Mesothelial cell of epicardium (in vitro differentiated cells): ENCODE data around the gene CEP63. TPM values are rescaled to one million over a fixed set of nuclear protein-coding genes. Genes with fewer than 3 reads are reported as not detected.
A peak's percentile ranks its signal among the peaks of the same experiment; 100 is the strongest.

ENCODE experiments used
- DNase-seq, 2 experiments: peaks; one replicate each; pipeline ENCODE4 v3.0.0; 2021; ENCODE audit warnings: low spot score in 2 of 2; ENCODE audit not compliant: unreplicated experiment in 2 of 2
- H3K27ac Mint-ChIP-seq: 2 replicates; pipeline ENCODE4 v1.8.0; 2021; ENCODE audit warnings: mixed read lengths
- H3K27me3 Mint-ChIP-seq: 2 replicates; pipeline ENCODE4 v1.8.0; 2021; ENCODE audit warnings: low read depth, mixed read lengths
- H3K36me3 Mint-ChIP-seq: 2 replicates; pipeline ENCODE4 v1.8.0; 2021; ENCODE audit warnings: mixed read lengths
- H3K4me1 Mint-ChIP-seq: 2 replicates; pipeline ENCODE4 v1.8.0; 2021; ENCODE audit warnings: mixed read lengths
- H3K4me3 Mint-ChIP-seq: 2 replicates; pipeline ENCODE4 v1.8.0; 2021; ENCODE audit warnings: mild to moderate bottlenecking, moderate library complexity, mixed read lengths
- H3K9me3 Mint-ChIP-seq: 2 replicates; pipeline ENCODE4 v1.8.0; 2021; ENCODE audit warnings: mixed read lengths
- CTCF ChIP-seq: fragments of 200-600 bp; sonication (generic); IDR thresholded peaks from one replicate; pipeline ENCODE4 v1.5.0; 2021; ENCODE audit warnings: antibody characterized with exemption; ENCODE audit not compliant: unreplicated experiment
- total RNA-seq: library from RNA; stranded (reverse); gene quantifications from 3 replicates; pipeline ENCODE4 v1.2.1, GENCODE V29; 2021

Gene CEP63
- total RNA-seq, 1 donor from 2014 or later = 22.5 TPM

GRCh38 chr3:134597390-134597970, 111.6 kb downstream of the CEP63 start:
- no peak overlapping the region for H3K4me3 Mint-ChIP-seq
- no peak for DNase-seq
- H3K36me3 Mint-ChIP-seq = no peaks in the 10 kb centered on the region
- TF ChIP-seq CTCF = no peak
- H3K4me1 Mint-ChIP-seq = peaks cover 17% of the 10 kb centered on the region
- no peaks in the 10 kb centered on the region for H3K9me3 Mint-ChIP-seq
- peaks cover 48% of the 10 kb centered on the region for H3K27me3 Mint-ChIP-seq
- no peak overlapping the region for H3K27ac Mint-ChIP-seq

GRCh38 chr3:134598763-134599545, 113.1 kb downstream of the CEP63 start:
- H3K4me1 Mint-ChIP-seq = peaks cover 20% of the 10 kb centered on the region

GRCh38 chr3:134600206-134600605, 114.3 kb downstream of the CEP63 start:
- peaks cover 20% of the 10 kb centered on the region for H3K4me1 Mint-ChIP-seq
- no peaks in the 10 kb centered on the region for H3K9me3 Mint-ChIP-seq
- peaks cover 31% of the 10 kb centered on the region for H3K27me3 Mint-ChIP-seq
- no peak overlapping the region for H3K27ac Mint-ChIP-seq
- H3K4me3 Mint-ChIP-seq = no peak overlapping the region
- no peaks in the 10 kb centered on the region for H3K36me3 Mint-ChIP-seq
- no peak for TF ChIP-seq CTCF
- DNase-seq = no peak

More at GRCh38 chr3:134598763-134599545, 113.1 kb downstream of the CEP63 start:
- Mint-ChIP-seq H3K4me3 (no peak overlapping the region), H3K9me3 (no peaks in the 10 kb centered on the region), H3K27ac (no peak overlapping the region), H3K27me3 (peaks cover 36% of the 10 kb centered on the region), H3K36me3 (no peaks in the 10 kb centered on the region)
- no peak for DNase-seq
- TF ChIP-seq CTCF = no peak

- H3K27ac Mint-ChIP-seq = no peak overlapping the region
- no peak overlapping the region for H3K4me3 Mint-ChIP-seq
- no peaks in the 10 kb centered on the region for H3K9me3 Mint-ChIP-seq
- peak; percentile 92 for TF ChIP-seq CTCF
- H3K27me3 Mint-ChIP-seq = peaks cover 37% of the 10 kb centered on the region
- H3K36me3 Mint-ChIP-seq = no peaks in the 10 kb centered on the region
- H3K4me1 Mint-ChIP-seq = peaks cover 20% of the 10 kb centered on the region
- DNase-seq = peak; percentile 71 to 88
Measured at GRCh38 chr3:134600685-134601463, 115.0 kb downstream of the CEP63 start.

- Mint-ChIP-seq H3K4me1 (peaks cover 24% of the 10 kb centered on the region), H3K36me3 (no peaks in the 10 kb centered on the region), H3K27me3 (peaks cover 38% of the 10 kb centered on the region), H3K9me3 (no peaks in the 10 kb centered on the region), H3K27ac (no peak overlapping the region), H3K4me3 (no peak overlapping the region)
- no peak for TF ChIP-seq CTCF
- DNase-seq = peak in 1 of 2 experiments; percentile 58
Measured at GRCh38 chr3:134601539-134602439, 115.9 kb downstream of the CEP63 start.
